CD4-positive, alpha-beta T cell treated with Interleukin-10 for 1 hour (primary cell): ENCODE measurements around the gene FLOT1.
A peak's percentile ranks its signal among the peaks of the same experiment; 100 is the strongest.

Source experiments
- DNase-seq: peaks from one replicate; pipeline ENCODE4 v3.0.0-alpha.2; 2020

The FLOT1 gene

GRCh38 chr6:30742316-30743098 lies at the start of gene FLOT1:
TSS of gene FLOT1 (minus strand) at chr6:30742687. CDS start at chr6:30742189, 498 bp downstream.
- DNase-seq, result peak; percentile 93

- no peak for DNase-seq
These were observed 48.4 kb upstream of the FLOT1 start for GRCh38 chr6:30790724-30791383.

- DNase-seq, result no peak
These were observed 47.1 kb upstream of the FLOT1 start for GRCh38 chr6:30789606-30790005.

- DNase-seq, result no peak
These were observed 45.5 kb upstream of the FLOT1 start for GRCh38 chr6:30787954-30788353.

- DNase-seq, result no peak
These were observed 40.0 kb upstream of the FLOT1 start for GRCh38 chr6:30782425-30783014.

- peak; percentile 45 for DNase-seq
These were observed 39.4 kb upstream of the FLOT1 start for GRCh38 chr6:30781743-30782424.

GRCh38 chr6:30781395-30781742 lies 38.9 kb upstream of the FLOT1 start:
- DNase-seq, result no peak

GRCh38 chr6:30780642-30780920 lies 38.1 kb upstream of the FLOT1 start:
- DNase-seq, result no peak

- DNase-seq, result no peak
These were observed 37.6 kb upstream of the FLOT1 start for GRCh38 chr6:30779850-30780641.

GRCh38 chr6:30778001-30778635 lies 35.6 kb upstream of the FLOT1 start:
- no peak for DNase-seq

- DNase-seq, result no peak
These were observed 34.6 kb upstream of the FLOT1 start for GRCh38 chr6:30777155-30777485.

- no peak for DNase-seq
These were observed 34.1 kb upstream of the FLOT1 start for GRCh38 chr6:30776390-30777154.

- no peak for DNase-seq
These were observed 32.6 kb upstream of the FLOT1 start for GRCh38 chr6:30775104-30775503.

- DNase-seq, result no peak
These were observed 32.2 kb upstream of the FLOT1 start for GRCh38 chr6:30774701-30775100.

GRCh38 chr6:30770592-30770991 lies 28.1 kb upstream of the FLOT1 start:
- DNase-seq, result no peak

- no peak for DNase-seq
These were observed 27.5 kb upstream of the FLOT1 start for GRCh38 chr6:30769853-30770524.

GRCh38 chr6:30769088-30769852 lies 26.8 kb upstream of the FLOT1 start:
- peak; percentile 39 for DNase-seq

GRCh38 chr6:30768634-30769087 lies 26.2 kb upstream of the FLOT1 start:
- DNase-seq, result no peak

- DNase-seq, result no peak
These were observed 25.4 kb upstream of the FLOT1 start for GRCh38 chr6:30767944-30768301.

- DNase-seq, result no peak
These were observed 24.9 kb upstream of the FLOT1 start for GRCh38 chr6:30767158-30767943.
